Measurements from ENCODE around the gene HMX3.

The HMX3 gene

GRCh38 chr10:123180101-123181090 is 44.6 kb downstream of the HMX3 start:
- DNase-seq, result no peak

DNA sequence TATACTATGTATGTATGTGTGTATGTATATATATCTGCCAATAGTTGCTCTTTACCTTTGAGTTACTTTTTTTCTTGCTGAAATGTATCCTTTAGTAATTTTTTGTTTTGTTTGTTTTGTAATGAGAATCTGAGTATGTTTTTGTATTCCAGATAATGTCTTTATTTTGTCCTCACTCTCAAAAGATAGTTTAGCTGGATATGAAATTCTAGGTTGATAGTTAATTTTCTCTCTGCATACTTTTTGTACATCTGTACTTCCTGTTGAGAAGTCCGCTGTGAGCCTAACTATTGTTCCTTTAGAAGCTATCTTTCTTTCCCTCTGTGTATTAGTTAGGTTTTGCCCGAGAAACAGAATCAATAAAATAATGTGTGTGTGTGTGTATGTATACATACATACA is 48.0 kb downstream of the HMX3 start:
- DNase-seq, result no peak

DNA sequence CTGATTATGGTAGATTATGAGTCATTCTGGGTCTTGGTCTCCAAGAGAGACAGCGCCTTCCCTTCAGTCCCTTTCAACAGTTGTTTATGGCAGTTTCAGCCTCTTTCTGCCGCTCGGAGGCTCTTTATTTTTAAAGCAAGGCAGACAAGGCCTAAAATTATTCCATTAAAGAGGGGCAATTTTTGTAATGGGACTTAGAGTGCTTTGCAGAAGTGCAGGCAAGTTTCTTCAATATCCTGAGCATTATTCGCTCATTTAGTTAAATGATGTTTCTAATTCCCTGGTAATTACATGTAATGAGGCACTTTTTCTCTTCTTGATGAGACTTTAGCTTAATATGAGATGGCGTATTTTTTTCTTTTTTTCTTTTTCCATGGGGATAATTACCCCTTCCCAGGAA is 52.0 kb downstream of the HMX3 start:
- no peak for DNase-seq
